Mammary epithelial cell (primary cell): ENCODE measurements around the gene SCARB1.

Experiments used
- CTCF ChIP-seq, 2 donors: IDR thresholded peaks in 1 of 2; conservative IDR thresholded peaks in 1 of 2; 2 replicates each; pipeline ENCODE4 v1.5.1; 2011 to 2012; ENCODE audit warnings: inconsistent platforms in 2 of 2, low read length in 2 of 2, mild to moderate bottlenecking in 2 of 2, control low read depth in 1 of 2, low read depth in 1 of 2; ENCODE audit not compliant: insufficient read depth in 1 of 2; ENCODE audit errors: extremely low read depth in 1 of 2
- EZH2 ChIP-seq: IDR thresholded peaks from 2 replicates; pipeline ENCODE4 v1.6.1; 2012; ENCODE audit warnings: low read length, inconsistent platforms, borderline replicate concordance

- TF ChIP-seq CTCF (conservative IDR thresholded peaks at IDR 0.05 in 1 of 2, IDR thresholded peaks at IDR 0.05 in 1 of 2; ENCODE audit: extremely low read depth in 1 of 2, insufficient read depth in 1 of 2, low read depth in 1 of 2, low read length in 2 of 2) (no peak), EZH2 (no peak)
These were observed 5.7 kb downstream of the SCARB1 start for GRCh38 chr12:124857921-124858461.
